IPS-18a (cell line): Measurements from ENCODE around the gene NSD1.

Experiments
- H3K27ac ChIP-seq: one replicate; pipeline ENCODE4 v1.5.1; 2013; ENCODE audit warnings: low read length
- H3K27me3 ChIP-seq: one replicate; pipeline ENCODE4 v1.6.1; 2013; ENCODE audit warnings: mild to moderate bottlenecking, low read length; ENCODE audit not compliant: control insufficient read depth, insufficient read depth
- H3K36me3 ChIP-seq: one replicate; pipeline ENCODE4 v1.6.1; 2013; ENCODE audit warnings: low read depth, low read length; ENCODE audit not compliant: control insufficient read depth
- H3K4me1 ChIP-seq: one replicate; pipeline ENCODE4 v1.6.1; 2013; ENCODE audit warnings: low read depth, low read length; ENCODE audit not compliant: control insufficient read depth
- H3K4me3 ChIP-seq: one replicate; pipeline ENCODE4 v1.5.1; 2013; ENCODE audit warnings: low read length
- H3K9ac ChIP-seq: one replicate; pipeline ENCODE4 v1.6.1; 2013; ENCODE audit warnings: mild to moderate bottlenecking, low read length, moderate library complexity
- H3K9me3 ChIP-seq: one replicate; pipeline ENCODE4 v1.6.1; 2013; ENCODE audit warnings: low read depth, low read length; ENCODE audit not compliant: control insufficient read depth

NSD1 gene

GRCh38 chr5:177117441-177118045 is 16.0 kb upstream of the NSD1 start:
- Histone ChIP-seq H3K36me3 (no peaks in the 10 kb centered on the region), H3K9me3 (no peaks in the 10 kb centered on the region), H3K4me3 (no peak overlapping the region), H3K4me1 (peaks cover 3% of the 10 kb centered on the region), H3K27ac (no peak overlapping the region), H3K9ac (no peak overlapping the region), H3K27me3 (no peaks in the 10 kb centered on the region)

GRCh38 chr5:177122566-177122965 is 11.0 kb upstream of the NSD1 start:
- no peaks in the 10 kb centered on the region for H3K4me1 ChIP-seq
- no peak overlapping the region for H3K27ac ChIP-seq
- H3K4me3 ChIP-seq: no peak overlapping the region
- H3K27me3 ChIP-seq: no peaks in the 10 kb centered on the region
- no peaks in the 10 kb centered on the region for H3K9me3 ChIP-seq
- H3K36me3 ChIP-seq: no peaks in the 10 kb centered on the region
- H3K9ac ChIP-seq: no peak overlapping the region

GRCh38 chr5:177123789-177124485 is 9.6 kb upstream of the NSD1 start:
- H3K27me3 ChIP-seq: no peaks in the 10 kb centered on the region
- no peak overlapping the region for H3K27ac ChIP-seq
- no peak overlapping the region for H3K9ac ChIP-seq
- no peaks in the 10 kb centered on the region for H3K4me1 ChIP-seq
- no peaks in the 10 kb centered on the region for H3K9me3 ChIP-seq
- no peaks in the 10 kb centered on the region for H3K36me3 ChIP-seq
- no peak overlapping the region for H3K4me3 ChIP-seq

GRCh38 chr5:177124486-177124991 is 9.0 kb upstream of the NSD1 start:
- H3K9ac ChIP-seq: no peak overlapping the region
- H3K27me3 ChIP-seq: no peaks in the 10 kb centered on the region
- no peaks in the 10 kb centered on the region for H3K4me1 ChIP-seq
- H3K4me3 ChIP-seq: no peak overlapping the region
- H3K9me3 ChIP-seq: no peaks in the 10 kb centered on the region
- no peaks in the 10 kb centered on the region for H3K36me3 ChIP-seq
- no peak overlapping the region for H3K27ac ChIP-seq

- Histone ChIP-seq H3K9me3 (no peaks in the 10 kb centered on the region), H3K4me1 (peaks cover 4% of the 10 kb centered on the region), H3K27me3 (no peaks in the 10 kb centered on the region), H3K27ac (no peak overlapping the region), H3K4me3 (no peak overlapping the region), H3K9ac (no peak overlapping the region), H3K36me3 (no peaks in the 10 kb centered on the region)
These were observed 6.8 kb upstream of the NSD1 start for GRCh38 chr5:177126771-177127170.

GRCh38 chr5:177128551-177128981 is 5.0 kb upstream of the NSD1 start:
- Histone ChIP-seq H3K36me3 (no peaks in the 10 kb centered on the region), H3K9ac (no peak overlapping the region), H3K4me1 (peaks cover 4% of the 10 kb centered on the region), H3K27ac (no peak overlapping the region), H3K27me3 (no peaks in the 10 kb centered on the region), H3K9me3 (no peaks in the 10 kb centered on the region), H3K4me3 (no peak overlapping the region)

- Histone ChIP-seq H3K27ac (no peak overlapping the region), H3K9me3 (no peaks in the 10 kb centered on the region), H3K4me1 (peaks cover 11% of the 10 kb centered on the region), H3K9ac (no peak overlapping the region), H3K36me3 (peaks cover 6% of the 10 kb centered on the region), H3K27me3 (no peaks in the 10 kb centered on the region), H3K4me3 (no peak overlapping the region)
These were observed 3.2 kb upstream of the NSD1 start for GRCh38 chr5:177130211-177131018.

GRCh38 chr5:177131019-177131320 is 2.6 kb upstream of the NSD1 start:
- peaks cover 12% of the 10 kb centered on the region for H3K36me3 ChIP-seq
- H3K9ac ChIP-seq: no peak overlapping the region
- H3K27me3 ChIP-seq: no peaks in the 10 kb centered on the region
- H3K9me3 ChIP-seq: no peaks in the 10 kb centered on the region
- peaks cover 16% of the 10 kb centered on the region for H3K4me1 ChIP-seq
- H3K27ac ChIP-seq: no peak overlapping the region
- no peak overlapping the region for H3K4me3 ChIP-seq

- Histone ChIP-seq H3K4me1 (peaks cover 16% of the 10 kb centered on the region), H3K27ac (peak overlapping the region; percentile 76), H3K27me3 (no peaks in the 10 kb centered on the region), H3K4me3 (peak overlapping the region; percentile 81), H3K36me3 (peaks cover 18% of the 10 kb centered on the region), H3K9ac (peak overlapping the region; percentile 95), H3K9me3 (no peaks in the 10 kb centered on the region)
These were observed 2.0 kb upstream of the NSD1 start for GRCh38 chr5:177131352-177132135.

- H3K9me3 ChIP-seq: no peaks in the 10 kb centered on the region
- H3K9ac ChIP-seq: peak overlapping the region; percentile 95
These were observed 1.2 kb upstream of the NSD1 start for GRCh38 chr5:177132136-177133095.

More at GRCh38 chr5:177132136-177133095, 1.2 kb upstream of the NSD1 start:
- peaks cover 26% of the 10 kb centered on the region for H3K36me3 ChIP-seq
- H3K27me3 ChIP-seq: no peaks in the 10 kb centered on the region
- peak overlapping the region; percentile 85 for H3K27ac ChIP-seq
- peaks cover 16% of the 10 kb centered on the region for H3K4me1 ChIP-seq
- peak overlapping the region; percentile 81 for H3K4me3 ChIP-seq
